HG03135 (cell line): Measurements from ENCODE around the gene PGLYRP4.

ENCODE experiments used
- ATAC-seq: cut with Tn5 transposase; IDR thresholded peaks from one replicate; pipeline ENCODE4 v1.9.1; 2021; ENCODE audit warnings: mild to moderate bottlenecking, moderate library complexity; ENCODE audit not compliant: unreplicated experiment

The PGLYRP4 gene, protein sequence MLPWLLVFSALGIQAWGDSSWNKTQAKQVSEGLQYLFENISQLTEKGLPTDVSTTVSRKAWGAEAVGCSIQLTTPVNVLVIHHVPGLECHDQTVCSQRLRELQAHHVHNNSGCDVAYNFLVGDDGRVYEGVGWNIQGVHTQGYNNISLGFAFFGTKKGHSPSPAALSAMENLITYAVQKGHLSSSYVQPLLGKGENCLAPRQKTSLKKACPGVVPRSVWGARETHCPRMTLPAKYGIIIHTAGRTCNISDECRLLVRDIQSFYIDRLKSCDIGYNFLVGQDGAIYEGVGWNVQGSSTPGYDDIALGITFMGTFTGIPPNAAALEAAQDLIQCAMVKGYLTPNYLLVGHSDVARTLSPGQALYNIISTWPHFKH

DNA sequence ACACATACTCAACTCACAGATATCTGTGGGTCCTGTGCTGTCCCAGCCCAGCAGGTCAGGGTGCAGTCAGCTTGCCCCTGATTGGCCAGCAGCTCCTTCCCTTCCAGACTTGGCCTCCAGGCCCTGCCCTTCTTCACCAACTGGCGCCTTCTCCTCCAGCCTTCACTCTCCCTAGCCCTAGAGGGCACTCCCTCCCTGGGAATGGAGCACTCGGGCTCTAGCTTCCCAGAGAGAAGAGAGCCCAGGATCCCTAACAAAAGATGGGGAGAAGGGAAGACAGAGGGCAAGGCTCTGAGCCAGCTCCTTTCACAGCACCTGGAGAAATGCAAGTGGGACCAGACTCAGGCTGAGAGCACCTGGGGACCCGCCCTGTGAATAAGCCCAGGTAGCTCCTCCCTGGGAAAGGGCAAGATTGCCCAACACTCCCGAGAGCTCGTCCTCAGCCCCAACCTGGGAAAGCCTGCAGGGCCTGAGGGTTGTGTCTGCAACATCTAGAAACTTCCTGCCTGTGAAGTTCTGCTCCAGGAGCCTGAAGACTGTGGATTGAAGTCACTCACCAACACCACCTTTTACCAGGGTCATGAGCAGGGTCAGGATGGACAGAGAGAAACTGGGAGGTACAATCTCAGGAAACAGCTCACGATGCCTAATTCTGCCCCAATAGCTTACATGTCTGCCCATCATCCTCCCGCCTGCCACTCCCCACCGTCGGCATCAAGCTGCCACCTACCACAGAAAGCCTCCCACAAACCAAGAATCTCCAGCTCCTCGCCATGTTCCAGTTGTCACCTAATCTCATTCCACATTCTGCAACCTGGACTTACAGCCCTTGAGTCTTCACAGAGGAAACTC lies at the start of gene PGLYRP4:
TSS of gene PGLYRP4 (minus strand) at position 331 of the 852 bp plus-strand sequence. CDS start 909 bp downstream, outside the sequence.
- ATAC-seq, result no peak

DNA sequence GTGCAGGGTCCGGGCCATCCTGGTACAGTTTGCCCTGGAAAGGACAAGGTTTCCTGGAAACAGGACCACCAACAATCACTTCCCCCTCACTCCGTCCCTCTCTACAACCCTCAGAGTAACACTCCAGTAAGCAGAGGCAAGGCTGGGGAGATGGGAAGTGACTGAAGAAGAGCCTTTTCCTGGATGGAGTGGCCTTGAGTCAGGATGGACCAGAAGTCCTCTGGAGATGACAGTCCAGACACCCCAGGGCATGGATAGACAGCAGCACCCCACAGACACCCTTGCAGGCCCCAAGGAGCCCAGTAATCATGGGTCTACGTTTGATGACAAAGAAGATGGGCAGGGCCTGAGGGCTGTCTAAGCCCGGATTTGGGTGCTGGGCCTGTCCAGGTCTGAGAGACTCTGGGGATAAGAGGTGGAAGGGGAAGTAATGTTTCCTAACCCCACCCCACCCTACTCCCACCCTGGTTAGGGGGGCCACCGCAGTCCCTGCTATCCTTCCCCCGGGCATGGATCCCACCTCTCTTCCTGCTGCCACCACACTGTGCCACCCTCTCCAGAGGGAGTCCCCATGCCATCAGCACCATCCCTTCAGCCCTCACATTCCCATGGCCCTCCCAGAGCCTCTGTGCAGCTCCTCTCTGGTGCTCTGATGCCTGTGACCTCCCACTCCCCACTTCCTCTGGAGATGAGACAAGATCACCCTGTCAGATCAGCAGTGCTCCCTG lies 49.4 kb upstream of the PGLYRP4 start:
- no peak for ATAC-seq

DNA sequence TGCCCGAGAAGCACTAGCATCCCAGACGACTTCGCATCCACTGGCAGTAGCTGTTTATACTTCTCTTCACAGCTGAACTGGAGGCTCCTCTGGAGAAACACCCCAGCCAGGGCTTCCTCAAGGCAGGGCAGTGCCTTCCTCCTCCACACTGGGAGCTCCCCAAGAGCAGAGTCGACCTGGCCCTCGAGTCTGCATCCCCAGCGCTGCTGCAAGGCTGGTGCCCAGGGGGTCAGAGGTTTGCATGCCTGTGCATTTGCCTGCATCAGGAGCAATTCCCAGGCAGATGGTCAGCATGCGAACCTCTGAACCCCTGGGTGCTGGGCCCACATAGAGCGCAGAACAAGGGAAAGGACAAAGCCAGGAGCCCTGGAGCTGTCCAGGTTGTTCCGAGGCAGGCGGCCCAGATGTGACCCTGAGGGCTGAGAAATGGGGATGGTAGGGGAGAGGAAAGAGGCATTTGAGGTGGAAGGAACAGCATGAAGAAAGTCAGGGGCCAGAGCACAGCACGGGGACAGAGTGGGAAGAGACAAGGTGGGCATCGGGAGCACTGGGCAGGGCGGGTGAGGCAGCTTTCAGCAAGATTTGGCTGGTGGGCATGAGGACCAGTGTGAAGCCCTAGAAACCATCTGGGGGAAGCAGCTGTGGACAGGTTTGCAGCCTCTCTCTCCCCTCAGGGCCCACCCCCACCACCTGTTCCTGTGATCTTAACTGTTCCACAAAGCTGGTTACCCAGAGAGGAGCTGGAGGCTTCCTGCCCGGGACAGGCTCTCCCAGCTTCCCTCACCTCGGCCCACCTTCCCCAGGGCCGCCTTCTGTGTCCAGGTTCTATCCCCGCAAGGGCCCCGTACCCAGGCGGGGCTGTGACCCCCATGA lies 48.6 kb upstream of the PGLYRP4 start:
- ATAC-seq, result no peak

DNA sequence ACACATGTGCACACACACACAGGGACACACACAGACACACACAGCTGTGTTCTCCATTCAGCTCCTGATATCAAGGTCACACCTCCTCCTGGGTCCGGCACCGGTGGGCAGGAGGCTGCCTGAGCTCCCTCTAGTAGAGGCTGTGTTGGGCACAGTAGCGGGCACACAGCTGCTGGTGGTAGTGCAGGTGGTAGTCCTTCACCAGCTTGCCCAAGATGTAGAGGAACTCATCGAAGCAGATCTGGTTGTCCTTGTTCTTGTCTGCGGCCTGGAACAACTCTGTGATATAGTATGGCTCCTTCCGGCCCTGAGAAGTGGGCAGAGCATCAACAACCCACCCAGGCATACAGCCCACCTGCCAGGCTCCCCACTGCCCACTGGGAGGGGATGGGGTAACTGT lies 47.8 kb upstream of the PGLYRP4 start:
- ATAC-seq, result no peak

DNA sequence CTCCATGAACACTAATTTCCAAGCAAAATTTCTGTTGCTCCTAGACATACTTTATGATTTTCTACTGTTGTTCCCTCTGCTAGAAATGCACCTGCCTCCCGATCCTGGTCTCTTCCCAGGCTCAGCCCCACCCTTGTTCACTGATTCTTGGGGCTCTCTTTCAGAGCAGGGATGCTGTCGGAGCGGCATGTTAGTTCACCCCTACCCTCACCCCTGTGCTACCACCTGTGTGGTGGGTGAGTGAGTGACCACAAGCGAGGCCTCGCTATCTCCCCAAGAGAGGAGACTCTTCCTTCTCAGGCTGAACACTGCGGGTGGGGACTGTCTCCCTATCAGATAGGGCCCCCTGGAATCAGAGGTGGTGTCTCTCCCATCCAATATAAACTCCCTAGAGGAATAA lies 47.1 kb upstream of the PGLYRP4 start:
- ATAC-seq, result no peak

DNA sequence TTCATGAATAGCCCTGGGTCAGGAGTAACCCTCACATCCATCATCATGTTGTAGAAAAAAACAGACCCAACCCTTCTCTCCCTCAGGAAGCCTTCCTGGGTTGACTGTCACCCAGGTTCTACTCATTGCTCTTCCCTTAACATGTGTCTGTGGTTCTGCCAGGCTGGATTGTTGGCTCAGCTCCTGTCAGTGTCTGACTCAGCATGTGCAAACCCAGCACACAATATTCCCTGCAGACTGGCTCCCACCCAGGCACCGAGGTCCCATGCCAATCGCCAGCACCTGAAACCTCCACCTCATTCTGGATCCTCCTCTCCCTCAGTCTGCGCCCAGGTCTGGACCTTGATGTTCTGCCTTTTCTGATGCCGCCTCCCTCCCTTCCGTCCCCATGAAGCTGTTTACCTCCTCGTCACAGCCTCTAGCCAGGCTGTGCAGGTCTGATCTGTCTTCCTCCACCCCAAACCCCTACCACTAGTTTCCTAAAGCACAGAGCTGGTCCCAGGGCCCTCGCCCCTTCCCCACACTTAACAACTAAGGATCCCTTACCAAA lies 46.6 kb upstream of the PGLYRP4 start:
- ATAC-seq, result no peak

DNA sequence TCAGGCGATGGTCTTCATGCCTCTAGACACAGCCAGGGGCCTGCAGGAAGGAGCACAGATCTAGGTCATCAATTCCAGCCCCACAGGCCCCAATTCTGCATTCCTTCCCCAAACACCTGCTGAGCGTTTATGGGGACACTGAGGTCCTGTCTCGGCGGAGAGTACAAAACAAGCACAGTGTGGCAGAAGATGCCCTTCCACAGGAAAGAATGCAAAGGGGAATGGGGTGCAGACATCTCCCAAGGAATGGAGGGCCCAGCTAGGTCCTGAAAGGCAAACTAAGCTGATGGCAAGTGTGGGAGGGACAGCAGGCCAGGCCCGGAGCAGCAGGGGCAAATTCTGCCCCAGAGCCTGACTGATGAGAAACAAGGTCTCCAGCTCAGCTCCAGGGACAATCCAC lies 45.8 kb upstream of the PGLYRP4 start:
- ATAC-seq, result no peak

DNA sequence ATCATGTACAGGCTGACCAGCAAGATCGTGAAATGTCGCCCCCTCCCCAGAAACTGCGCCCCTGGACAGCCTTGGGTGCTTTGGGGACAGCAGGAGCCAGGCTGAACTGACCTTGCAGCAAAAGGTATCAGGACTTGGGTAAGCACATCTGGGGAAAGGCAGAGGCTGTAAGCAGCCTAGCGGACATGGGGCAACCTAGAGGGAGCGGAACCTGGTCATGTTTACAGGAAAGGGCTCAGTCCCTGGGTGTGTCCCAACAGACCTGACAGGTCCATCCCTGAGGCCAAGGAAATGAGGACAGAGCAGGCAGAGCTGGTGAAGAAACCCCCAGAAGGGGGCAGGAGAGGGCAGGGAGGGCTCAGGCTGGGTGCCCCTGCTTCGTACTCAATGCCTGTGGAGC lies 45.3 kb upstream of the PGLYRP4 start:
- ATAC-seq, result no peak

DNA sequence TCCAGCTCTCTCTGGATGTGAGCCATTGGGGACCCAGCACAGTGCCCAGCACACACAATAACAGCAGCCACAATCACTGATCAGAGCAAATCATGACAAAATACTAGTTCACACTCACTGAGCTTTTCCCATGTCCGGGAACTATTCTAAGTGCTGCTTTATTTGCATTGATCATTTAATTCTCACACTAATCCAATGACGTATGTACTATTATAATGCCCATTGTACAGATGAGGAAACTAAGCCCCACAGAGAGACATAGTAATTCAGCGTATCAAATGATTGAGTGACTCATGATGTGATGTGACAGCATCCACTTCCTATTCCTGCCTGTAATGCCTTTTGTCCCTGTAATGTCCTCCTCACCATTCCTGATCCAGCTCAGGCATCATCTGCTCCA lies 44.2 kb upstream of the PGLYRP4 start:
- ATAC-seq, result no peak

DNA sequence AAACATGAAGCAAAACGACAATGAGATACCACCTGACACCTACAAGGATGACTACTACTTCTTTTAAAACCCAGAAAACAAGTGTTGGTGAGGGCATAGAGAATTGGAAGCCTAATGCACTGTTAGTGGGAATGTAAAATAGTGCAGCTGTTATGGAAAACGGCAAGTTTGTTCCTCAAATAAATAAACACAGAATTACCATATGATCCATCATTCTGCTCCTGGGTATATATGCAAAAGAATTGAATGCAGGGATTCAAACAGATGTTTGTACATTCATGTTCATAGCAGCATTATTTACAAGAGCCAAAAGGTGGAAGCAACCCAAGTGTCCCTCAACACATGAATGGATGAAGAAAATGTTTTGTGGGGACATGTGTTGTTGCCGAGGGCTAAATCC lies 43.6 kb upstream of the PGLYRP4 start:
- no peak for ATAC-seq

DNA sequence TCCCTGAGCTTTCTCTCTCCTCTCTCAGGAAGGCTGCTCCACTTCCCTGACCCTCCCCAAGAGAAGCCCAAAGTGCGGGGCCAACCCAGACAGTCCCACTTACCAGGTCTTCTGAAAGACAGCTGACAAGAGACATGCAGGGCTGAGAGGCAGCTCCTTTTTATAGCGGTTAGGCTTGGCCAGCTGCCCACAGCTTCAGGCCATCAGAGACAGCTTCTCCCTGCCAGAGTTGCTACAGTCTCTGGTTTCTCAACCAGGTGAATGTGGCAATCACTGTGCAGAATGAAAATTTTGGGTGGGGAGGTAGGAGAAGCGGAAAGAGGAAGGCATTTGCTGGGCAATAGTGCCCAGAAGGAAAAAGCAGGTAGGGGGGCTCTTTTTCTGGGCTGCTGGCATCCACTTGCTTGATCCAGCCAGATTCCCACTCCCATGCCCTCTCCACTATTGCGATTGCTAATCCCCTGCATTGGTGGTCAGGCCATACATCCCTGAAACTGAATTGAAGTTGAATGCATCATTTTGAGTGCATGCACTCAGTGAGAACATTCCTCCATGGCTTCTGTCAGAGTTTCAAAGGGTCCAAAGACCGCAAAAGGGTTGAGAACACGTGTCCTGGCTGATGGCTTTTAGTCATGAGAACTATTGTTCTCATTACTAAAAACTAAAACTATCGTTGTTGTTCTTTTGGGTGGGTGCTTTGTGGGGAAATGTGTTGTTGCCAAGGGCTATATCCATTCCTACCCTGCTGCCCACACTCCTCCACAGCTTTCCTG lies 42.5 kb upstream of the PGLYRP4 start, which contains the start of gene S100A8:
TSS of gene S100A8 (minus strand) at position 136 of the 773 bp plus-strand sequence. CDS start 538 bp downstream, outside the sequence.
- no peak for ATAC-seq

DNA sequence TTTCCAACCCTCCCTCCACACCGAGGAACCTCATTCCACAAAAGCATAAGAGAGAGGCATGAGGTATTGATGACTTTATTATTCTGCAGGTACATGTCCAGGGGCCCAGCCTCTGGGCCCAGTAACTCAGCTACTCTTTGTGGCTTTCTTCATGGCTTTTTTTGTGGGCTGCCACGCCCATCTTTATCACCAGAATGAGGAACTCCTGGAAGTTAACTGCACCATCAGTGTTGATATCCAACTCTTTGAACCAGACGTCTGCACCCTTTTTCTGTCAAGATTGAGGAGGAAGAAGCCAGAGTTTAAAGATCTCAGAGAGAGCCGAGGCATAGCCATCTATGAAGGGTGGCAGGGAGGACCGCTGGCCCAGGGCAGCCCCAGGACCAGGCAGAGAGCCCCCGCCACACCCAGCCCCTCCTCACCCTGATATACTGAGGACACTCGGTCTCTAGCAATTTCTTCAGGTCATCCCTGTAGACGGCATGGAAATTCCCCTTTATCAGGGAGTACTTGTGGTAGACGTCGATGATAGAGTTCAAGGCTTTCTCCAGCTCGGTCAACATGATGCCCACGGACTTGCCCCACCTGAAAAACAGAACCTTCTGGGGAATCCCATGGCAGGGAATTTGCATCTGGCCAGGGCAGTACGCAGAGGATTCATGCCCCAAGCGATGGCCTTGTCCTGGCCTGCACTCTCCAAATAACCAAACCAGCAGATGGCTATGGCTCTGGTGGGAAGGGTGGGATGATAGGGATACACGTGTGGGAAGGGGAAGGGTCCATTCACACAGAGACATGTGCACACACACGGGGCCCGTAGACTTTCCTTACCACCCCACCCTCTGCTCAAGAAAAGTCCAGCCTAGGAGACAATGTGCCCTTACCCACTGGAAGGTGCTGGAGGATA lies 41.6 kb upstream of the PGLYRP4 start:
- no peak for ATAC-seq

DNA sequence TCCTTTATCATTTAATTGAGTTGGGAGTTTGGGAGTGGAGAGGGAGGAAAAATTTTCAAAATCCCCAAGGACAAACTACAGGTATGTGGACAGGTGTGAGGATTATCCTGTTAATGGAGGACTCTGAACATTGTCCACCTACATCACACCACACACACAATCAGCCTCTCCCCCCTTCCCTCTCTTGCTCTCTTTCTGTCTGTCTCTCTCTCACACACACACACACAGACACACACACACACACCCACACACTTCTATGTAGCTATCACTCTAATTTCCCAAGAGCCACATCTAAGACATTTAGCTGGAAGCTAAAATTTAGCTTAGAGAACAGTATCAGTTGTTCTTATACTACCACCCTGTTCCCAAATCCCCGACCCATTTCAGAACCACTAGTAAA lies 40.8 kb upstream of the PGLYRP4 start:
- no peak for ATAC-seq

DNA sequence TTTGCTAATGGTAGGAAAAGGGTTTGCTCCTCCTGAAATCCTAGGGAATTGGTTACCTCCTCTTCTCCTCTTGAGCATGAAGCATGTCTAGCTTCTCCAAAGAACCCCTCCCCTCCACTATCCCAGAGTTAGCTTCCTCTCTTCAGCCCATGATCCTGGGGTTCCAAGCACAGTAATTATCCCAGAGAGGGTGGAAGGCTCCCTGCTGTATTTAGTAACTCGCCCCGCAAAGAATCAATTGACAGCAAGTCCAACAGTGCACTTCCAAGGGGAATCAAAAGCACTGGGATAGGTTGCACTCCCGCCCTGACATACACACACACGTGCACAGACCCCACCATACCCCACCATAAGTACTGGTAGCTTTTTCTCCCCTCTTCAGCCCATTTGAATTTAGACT lies 39.1 kb upstream of the PGLYRP4 start:
- ATAC-seq, result no peak

DNA sequence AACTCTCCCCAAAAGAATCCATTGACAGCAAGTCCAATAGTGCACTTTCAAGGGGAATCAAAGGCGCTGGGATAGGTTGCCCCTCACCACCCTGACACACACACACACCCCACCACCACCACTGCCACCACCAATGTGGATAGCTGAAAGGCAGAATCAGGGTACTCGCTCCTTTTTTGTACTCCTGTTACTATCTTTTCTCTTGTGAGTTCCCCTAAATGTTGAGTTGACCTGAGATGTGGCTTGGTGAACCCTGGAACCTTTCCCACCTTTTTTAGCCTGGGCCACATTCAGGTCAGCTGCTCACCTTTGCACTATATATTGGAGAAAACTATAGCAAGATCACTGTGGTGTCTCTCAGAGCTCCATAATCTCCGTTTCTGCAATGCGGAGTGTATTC lies 38.4 kb upstream of the PGLYRP4 start:
- ATAC-seq, result no peak

DNA sequence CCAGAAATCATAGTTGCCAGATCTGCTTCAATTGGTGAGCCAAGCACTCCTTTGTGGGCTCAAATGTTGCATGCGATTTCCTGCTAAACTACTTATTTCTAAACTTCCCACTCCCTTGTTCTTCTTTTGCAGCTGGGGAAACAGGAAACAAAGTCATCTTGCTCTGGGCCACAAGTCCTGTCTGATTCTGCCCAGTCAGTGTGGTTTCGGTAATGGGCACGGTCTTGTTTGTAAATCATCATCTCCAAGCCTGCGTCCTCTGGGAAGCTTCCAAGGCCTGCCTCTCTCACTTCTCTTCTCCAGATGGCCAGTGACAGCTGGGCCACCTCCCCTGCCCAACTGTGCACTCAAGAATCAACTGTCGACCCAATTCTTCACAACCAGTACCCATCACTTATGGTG lies 37.9 kb upstream of the PGLYRP4 start:
- ATAC-seq, result no peak

DNA sequence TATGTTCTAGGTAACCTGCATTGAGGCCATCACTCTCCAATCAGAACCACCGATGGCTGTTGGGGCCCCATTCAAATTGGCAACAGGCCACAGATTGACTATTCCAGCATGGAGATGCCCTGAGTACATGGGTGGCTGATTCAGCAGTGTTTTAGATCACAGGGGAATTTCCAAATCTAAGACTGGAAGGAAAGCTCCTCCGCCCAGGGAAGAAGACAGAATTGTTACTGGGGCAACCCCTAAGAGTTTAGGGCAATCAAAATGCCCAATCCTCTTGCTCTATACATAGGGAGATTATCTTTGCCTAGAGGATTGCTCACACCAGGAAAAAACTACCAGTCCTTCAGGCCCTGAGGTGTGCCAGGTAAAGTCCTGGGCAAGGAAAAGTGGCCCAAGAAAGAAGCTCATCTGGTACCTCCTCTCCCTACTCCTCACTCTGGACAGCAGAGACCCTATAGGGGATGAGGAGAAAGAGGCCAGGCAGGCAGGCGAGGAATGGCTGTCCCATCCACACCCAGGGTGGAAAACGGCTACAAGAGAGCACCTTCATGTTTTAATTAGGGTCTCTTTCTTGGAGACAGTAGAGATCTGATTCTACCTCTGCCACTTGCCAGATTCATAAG lies 36.4 kb upstream of the PGLYRP4 start:
- no peak for ATAC-seq

DNA sequence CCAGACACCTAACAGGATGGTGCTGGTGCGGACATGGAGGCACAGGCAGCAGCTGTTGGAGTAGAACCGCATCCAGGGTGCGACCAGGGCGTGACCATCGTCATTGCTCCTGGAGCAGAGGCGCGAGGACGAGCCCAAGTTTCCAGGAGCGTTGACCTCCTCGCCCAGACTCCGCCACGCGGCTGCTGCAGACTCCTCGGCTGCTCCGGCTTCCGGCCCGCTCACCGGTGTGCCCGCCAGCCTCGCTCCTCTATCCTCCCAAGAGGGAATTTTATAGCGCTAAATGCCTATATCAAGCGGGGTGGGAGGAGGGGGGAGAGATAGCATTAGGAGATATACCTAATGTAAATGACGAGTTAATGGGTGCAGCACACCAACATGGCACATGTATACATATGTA lies 32.1 kb upstream of the PGLYRP4 start:
- no peak for ATAC-seq
